GM23248 (cell line): ENCODE results near the gene TSSK3. TPM values are rescaled to one million over a fixed set of nuclear protein-coding genes. Genes with fewer than 3 reads are reported as not detected.
A peak's percentile ranks its signal among the peaks of the same experiment; 100 is the strongest.

Source experiments
- DNase-seq: peaks from one replicate; pipeline ENCODE4 v3.0.0-alpha.2; 2015
- H2AFZ ChIP-seq: fragments of 200-600 bp; sonication (generic); 2 replicates; pipeline ENCODE4 v1.6.1; 2016; ENCODE audit warnings: antibody characterized with exemption
- H3F3A ChIP-seq: fragments of 200-600 bp; sonication (generic); 2 replicates; pipeline ENCODE4 v1.6.1; 2016; ENCODE audit warnings: mild to moderate bottlenecking, antibody characterized with exemption, mixed run types; ENCODE audit not compliant: insufficient read depth
- H3K27ac ChIP-seq: fragments of 200-600 bp; sonication (generic); 2 replicates; pipeline ENCODE4 v1.5.1; 2016; ENCODE audit warnings: mild to moderate bottlenecking
- H3K27me3 ChIP-seq: fragments of 200-600 bp; sonication (generic); replicated peaks from 2 replicates; pipeline ENCODE4 v1.6.1; 2016; ENCODE audit warnings: mild to moderate bottlenecking; ENCODE audit not compliant: insufficient read depth
- H3K36me3 ChIP-seq: fragments of 200-600 bp; sonication (generic); 2 replicates; pipeline ENCODE4 v1.6.1; 2016; ENCODE audit warnings: low read depth, mild to moderate bottlenecking
- H3K4me1 ChIP-seq: fragments of 200-600 bp; sonication (generic); 2 replicates; pipeline ENCODE4 v1.6.1; 2016; ENCODE audit warnings: mild to moderate bottlenecking; ENCODE audit not compliant: insufficient read depth
- H3K4me2 ChIP-seq: fragments of 200-600 bp; sonication (generic); one replicate; pipeline ENCODE4 v1.6.1; 2016; ENCODE audit warnings: mild to moderate bottlenecking; ENCODE audit not compliant: unreplicated experiment
- H3K4me3 ChIP-seq: fragments of 200-600 bp; sonication (generic); 2 replicates; pipeline ENCODE4 v1.5.1; 2016; ENCODE audit warnings: mild to moderate bottlenecking
- H3K79me2 ChIP-seq: fragments of 200-600 bp; sonication (generic); 2 replicates; pipeline ENCODE4 v1.6.1; 2016; ENCODE audit warnings: mild to moderate bottlenecking; ENCODE audit not compliant: insufficient read depth
- H3K9ac ChIP-seq: fragments of 200-600 bp; sonication (generic); 2 replicates; pipeline ENCODE4 v1.6.1; 2016; ENCODE audit warnings: mild to moderate bottlenecking
- H3K9me2 ChIP-seq: fragments of 200-600 bp; sonication (generic); 2 replicates; pipeline ENCODE4 v1.6.1; 2016; ENCODE audit warnings: mixed run types, mild to moderate bottlenecking, moderate library complexity; ENCODE audit not compliant: insufficient read depth
- H3K9me3 ChIP-seq: fragments of 200-600 bp; sonication (generic); one replicate; pipeline ENCODE4 v1.6.1; 2017; ENCODE audit warnings: low read depth
- H4K20me1 ChIP-seq: fragments of 200-600 bp; sonication (generic); 2 replicates; pipeline ENCODE4 v1.6.0; 2016; ENCODE audit not compliant: insufficient read depth
- EZH2 ChIP-seq: fragments of 200-600 bp; sonication (generic); IDR thresholded peaks from 2 replicates; pipeline ENCODE4 v1.6.1; 2018; ENCODE audit warnings: antibody characterized with exemption, mild to moderate bottlenecking; ENCODE audit not compliant: insufficient read depth, poor library complexity, severe bottlenecking
- EZH2phosphoT487 ChIP-seq: fragments of 200-600 bp; sonication (generic); IDR thresholded peaks from 2 replicates; pipeline ENCODE4 v1.6.1; 2018; ENCODE audit warnings: antibody characterized with exemption, moderate library complexity, mild to moderate bottlenecking, low read depth; ENCODE audit not compliant: insufficient read depth
- WGBS, 2 experiments: methylation state at CpG; one replicate each; pipeline ENCODE4 v1.1.6; 2015 to 2017; ENCODE audit warnings: low lambda C conversion rate in 2 of 2, low coverage in 1 of 2; ENCODE audit errors: missing lambda C conversion rate in 2 of 2; 5-methylcytosine and 5-hydroxymethylcytosine counted together
- in situ Hi-C: fragments of 300-500 bp; cut with MboI; formaldehyde crosslinking; loops from 2 replicates; pipeline ENCODE4 v1.15.0; 2020
- polyA plus RNA-seq: library from polyadenylated mRNA; unstranded; fragments of >200 nt; fragmentation: Nextera tagmentation; extraction: Ambion mirVana; gene quantifications from 2 replicates; pipeline ENCODE4 v1.2.1, GENCODE V29; 2016
- total RNA-seq: library from RNA; depleted of rRNA; stranded (reverse); fragments of >200 nt; shearing (Covaris generic); gene quantifications from 2 replicates; pipeline ENCODE4 v1.2.3, GENCODE V29; 2014

Gene TSSK3
- total and polyA plus RNA-seq, 2 experiments from 2014 or later, result 0.22 TPM; not detected in 1

DNA sequence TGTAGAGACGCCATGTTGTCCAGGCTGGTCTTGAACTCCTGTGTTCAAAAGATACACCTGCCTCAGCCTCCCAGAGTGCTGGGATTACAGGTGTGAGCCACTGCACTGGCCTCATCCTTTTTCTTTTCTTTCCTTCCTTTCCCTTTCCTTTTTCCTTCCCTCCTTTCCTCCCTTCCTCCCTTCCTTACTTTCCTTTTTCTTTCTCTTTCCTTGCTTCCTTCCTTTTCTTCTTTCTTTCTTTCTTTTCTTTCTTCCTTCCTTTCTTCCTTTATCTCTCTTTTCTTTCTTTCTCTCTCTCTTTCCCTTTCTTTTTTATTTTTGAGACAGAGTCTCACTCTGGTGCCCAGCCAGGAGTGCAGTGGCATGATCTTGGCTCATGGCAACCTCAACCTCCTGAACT lies 5.9 kb upstream of the TSSK3 start:
- Histone ChIP-seq H3K79me2 (no peaks in the 10 kb centered on the region), H3F3A (peaks cover 21% of the 10 kb centered on the region), H3K27me3 (no peaks in the 10 kb centered on the region), H4K20me1 (no peaks in the 10 kb centered on the region), H3K9ac (no peak overlapping the region), H3K4me3 (no peak overlapping the region), H2AFZ (no peak overlapping the region), H3K4me1 (peaks cover 27% of the 10 kb centered on the region), H3K4me2 (no peak overlapping the region), H3K27ac (no peak overlapping the region), H3K36me3 (no peaks in the 10 kb centered on the region), H3K9me3 (no peaks in the 10 kb centered on the region), H3K9me2 (no peaks in the 10 kb centered on the region)
- in situ Hi-C loops, result no loop called here
- DNase-seq, result no peak
- no peak for TF ChIP-seq EZH2
- TF ChIP-seq EZH2phosphoT487, result no peak
- WGBS, 2 experiments, result 100% methylated on average over 1 of the region's 1 CpG

DNA sequence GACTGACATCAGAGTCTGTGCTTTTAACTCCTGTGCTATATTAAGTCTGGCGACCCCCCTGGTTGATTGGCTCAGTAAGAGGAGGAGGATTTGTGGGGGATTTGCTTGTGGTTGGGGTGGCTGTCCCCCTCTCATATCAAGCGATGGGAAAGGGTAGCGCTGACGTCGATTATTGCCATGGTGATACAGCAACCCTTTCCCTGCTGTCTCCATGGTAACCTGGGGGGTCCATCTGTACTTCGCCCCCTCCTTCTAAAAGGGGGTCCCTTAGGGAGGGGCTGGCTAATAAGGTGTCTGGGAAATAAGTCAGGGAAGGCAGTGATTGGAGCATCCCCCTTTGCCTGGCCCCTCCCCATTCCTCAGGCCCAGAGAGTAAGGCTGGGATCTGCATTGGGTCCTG lies 4.7 kb upstream of the TSSK3 start:
- 36 to 41% methylated on average over 6 of the region's 6 CpGs for WGBS, 2 experiments
- H2AFZ ChIP-seq, result no peak overlapping the region
- no peaks in the 10 kb centered on the region for H3K9me2 ChIP-seq
- no peak overlapping the region for H3K4me3 ChIP-seq
- H3K9me3 ChIP-seq, result no peaks in the 10 kb centered on the region
- no peak for DNase-seq
- H4K20me1 ChIP-seq, result no peaks in the 10 kb centered on the region
- no peaks in the 10 kb centered on the region for H3K27me3 ChIP-seq
- peaks cover 21% of the 10 kb centered on the region for H3F3A ChIP-seq
- no peak overlapping the region for H3K27ac ChIP-seq
- H3K9ac ChIP-seq, result no peak overlapping the region
- in situ Hi-C loops, result no loop called here
- H3K4me2 ChIP-seq, result no peak overlapping the region
- TF ChIP-seq EZH2 (no peak), EZH2phosphoT487 (no peak)
- H3K79me2 ChIP-seq, result no peaks in the 10 kb centered on the region
- H3K36me3 ChIP-seq, result no peaks in the 10 kb centered on the region
- H3K4me1 ChIP-seq, result peaks cover 20% of the 10 kb centered on the region

DNA sequence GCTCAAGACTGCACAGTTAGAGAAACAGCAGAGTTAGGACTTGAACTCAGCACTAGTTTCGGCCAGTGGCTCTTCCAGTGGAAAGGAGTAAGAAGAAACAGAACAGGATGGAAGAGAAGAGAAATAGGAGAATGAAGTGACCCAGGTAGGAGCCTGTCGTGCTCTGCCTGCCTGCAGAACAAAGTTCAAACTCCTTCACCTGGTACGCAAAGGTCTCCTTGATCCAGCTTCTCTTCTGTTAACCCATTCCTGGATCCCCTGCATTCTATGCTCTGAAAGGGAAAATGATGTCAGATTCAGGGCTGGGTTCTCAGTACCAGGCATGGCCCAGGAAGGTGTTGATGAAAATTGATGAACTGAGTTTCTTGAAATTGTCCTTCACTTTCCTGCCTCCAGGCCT lies 3.9 kb upstream of the TSSK3 start:
- Histone ChIP-seq H3K36me3 (no peaks in the 10 kb centered on the region), H3K9me2 (no peaks in the 10 kb centered on the region), H3F3A (peaks cover 22% of the 10 kb centered on the region), H3K27me3 (no peaks in the 10 kb centered on the region), H4K20me1 (no peaks in the 10 kb centered on the region), H3K9ac (no peak overlapping the region), H3K4me2 (no peak overlapping the region), H3K4me3 (no peak overlapping the region), H3K79me2 (no peaks in the 10 kb centered on the region), H3K9me3 (no peaks in the 10 kb centered on the region), H2AFZ (no peak overlapping the region), H3K27ac (no peak overlapping the region), H3K4me1 (peaks cover 12% of the 10 kb centered on the region)
- WGBS, 2 experiments, result 69 to 79% methylated on average over 3 of the region's 3 CpGs
- TF ChIP-seq EZH2, result no peak
- in situ Hi-C loops, result no loop called here
- no peak for DNase-seq

GRCh38 chr1:32361308-32361673 lies 1.0 kb upstream of the TSSK3 start:
- H3K9me2 ChIP-seq, result no peaks in the 10 kb centered on the region
- H3K27me3 ChIP-seq, result no peaks in the 10 kb centered on the region
- H3K4me3 ChIP-seq, result peak overlapping the region; percentile 65
- H3K4me2 ChIP-seq, result peak overlapping the region; percentile 55
- peak; percentile 19 for DNase-seq
- H3K9ac ChIP-seq, result peak overlapping the region; percentile 76
- no peaks in the 10 kb centered on the region for H4K20me1 ChIP-seq
- 0 out of 2 replicates have a peak, but pooled peaks cover 3% of the 10 kb centered on the region for H3K36me3 ChIP-seq
- peaks cover 20% of the 10 kb centered on the region for H3F3A ChIP-seq
- WGBS, 2 experiments, result 34 to 36% methylated on average over 16 to 32 of the region's 35 CpGs
- H2AFZ ChIP-seq, result 0 out of 2 replicates have a peak overlapping the region, but pooled peaks have one; percentile 64
- no peak for TF ChIP-seq EZH2
- TF ChIP-seq EZH2phosphoT487, result no peak
- no peak overlapping the region for H3K27ac ChIP-seq
- no peaks in the 10 kb centered on the region for H3K79me2 ChIP-seq
- no peaks in the 10 kb centered on the region for H3K4me1 ChIP-seq
- in situ Hi-C loops, result no loop called here
- H3K9me3 ChIP-seq, result no peaks in the 10 kb centered on the region
